ENCODE results near the gene FAM151B.

FAM151B gene

DNA sequence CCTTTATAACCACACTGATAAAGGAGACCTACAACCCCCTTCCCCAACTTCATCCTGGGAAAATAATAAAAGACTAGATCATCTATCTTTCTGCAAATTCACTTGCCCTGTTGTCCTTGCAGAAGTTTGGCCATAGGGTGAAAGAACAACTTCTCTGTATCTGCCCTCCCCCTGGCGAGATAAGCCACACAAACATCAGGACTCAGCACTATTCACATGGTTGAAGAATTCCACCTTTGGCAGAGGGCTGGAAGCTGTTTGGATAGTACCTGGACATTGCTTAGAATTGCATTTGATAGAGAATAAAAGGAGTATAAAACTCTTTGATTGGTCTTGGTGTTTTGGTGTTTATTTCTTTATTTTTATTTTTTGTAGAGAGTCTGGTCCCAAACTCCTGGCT, 16.9 kb downstream of the FAM151B start:
- DNase-seq (ENCODE audit: extremely low read depth, insufficient read length) = no peak
- no peak overlapping the region for H3K4me3 ChIP-seq (replicated peaks; ENCODE audit: low read depth, low read length)
- H3K27me3 ChIP-seq (replicated peaks; ENCODE audit: control insufficient read depth, insufficient read depth, low read length) = no peaks in the 10 kb centered on the region
- H3K36me3 ChIP-seq (ENCODE audit: control insufficient read depth, insufficient read depth, low read length) = no peaks in the 10 kb centered on the region
- TF ChIP-seq CTCF (IDR thresholded peaks at IDR 0.05; ENCODE audit: insufficient read depth, low read length, poor library complexity, severe bottlenecking) = no peak

DNA sequence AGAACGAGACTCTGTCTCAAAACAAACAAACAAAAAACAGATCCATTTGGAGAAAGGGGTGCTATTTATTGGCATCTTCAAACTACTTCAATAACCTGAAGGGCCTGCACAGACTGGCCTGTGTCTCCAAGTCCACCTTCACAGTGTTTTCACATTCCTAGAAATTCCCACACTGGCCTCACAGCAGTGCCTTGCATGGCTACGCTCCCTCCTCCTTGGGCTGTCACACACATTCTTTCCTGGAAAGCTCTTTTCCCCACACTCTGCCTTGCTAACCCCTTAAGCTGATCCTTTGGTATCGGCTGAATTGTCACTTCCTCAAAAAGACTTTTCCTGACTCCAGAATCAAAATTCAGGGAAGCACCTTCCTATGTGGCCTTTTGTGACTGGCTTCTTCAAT, 19.8 kb downstream of the FAM151B start:
- DNase-seq (ENCODE audit: extremely low read depth, insufficient read length) = no peak
- Histone ChIP-seq H3K4me3 (replicated peaks; ENCODE audit: low read depth, low read length) (no peak overlapping the region), H3K27me3 (replicated peaks; ENCODE audit: control insufficient read depth, insufficient read depth, low read length) (no peaks in the 10 kb centered on the region), H3K36me3 (ENCODE audit: control insufficient read depth, insufficient read depth, low read length) (no peaks in the 10 kb centered on the region)
- TF ChIP-seq CTCF (IDR thresholded peaks at IDR 0.05; ENCODE audit: insufficient read depth, low read length, poor library complexity, severe bottlenecking) = no peak

DNA sequence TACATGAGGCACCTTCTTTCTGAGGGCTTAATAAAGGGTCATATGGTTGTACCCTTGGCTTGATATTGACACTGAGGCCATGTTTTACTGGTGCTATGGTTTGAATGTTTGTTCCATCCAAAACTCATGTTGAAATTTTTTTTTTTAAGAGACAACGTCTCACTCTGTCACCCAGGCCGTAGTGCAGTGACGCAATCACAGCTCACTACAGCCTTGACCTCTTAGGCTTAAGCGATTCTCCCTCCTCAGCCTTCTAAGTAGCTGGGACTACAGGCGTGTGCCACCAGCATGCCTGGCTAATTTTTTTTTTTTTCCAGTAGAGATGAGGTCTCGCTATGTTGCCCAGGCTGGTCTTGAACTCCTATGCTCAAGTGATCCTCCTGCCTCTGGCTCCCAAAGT, 20.9 kb downstream of the FAM151B start:
- no peaks in the 10 kb centered on the region for H3K36me3 ChIP-seq (ENCODE audit: control insufficient read depth, insufficient read depth, low read length)
- TF ChIP-seq CTCF (IDR thresholded peaks at IDR 0.05; ENCODE audit: insufficient read depth, low read length, poor library complexity, severe bottlenecking) = no peak
- DNase-seq (ENCODE audit: extremely low read depth, insufficient read length) = no peak
- H3K27me3 ChIP-seq (replicated peaks; ENCODE audit: control insufficient read depth, insufficient read depth, low read length) = no peaks in the 10 kb centered on the region
- no peak overlapping the region for H3K4me3 ChIP-seq (replicated peaks; ENCODE audit: low read depth, low read length)

DNA sequence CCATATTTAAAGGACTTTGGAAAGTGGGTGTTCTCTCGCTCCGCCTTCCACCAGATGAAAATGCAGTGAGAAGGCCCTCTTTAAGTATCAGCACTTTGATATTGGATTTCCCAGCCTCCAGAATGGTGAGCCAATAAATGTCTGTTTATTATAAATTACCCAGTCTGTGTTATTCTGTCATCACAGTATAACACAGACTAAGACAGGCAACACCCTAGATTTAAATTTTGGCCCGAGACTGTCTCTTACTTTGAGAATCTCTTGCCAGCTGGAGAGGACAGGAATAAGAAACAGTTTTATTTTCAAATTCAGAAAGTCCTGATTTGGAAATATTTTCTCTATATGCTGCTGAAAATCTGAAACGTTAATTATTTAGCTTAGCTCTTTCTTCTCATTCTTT, 21.5 kb downstream of the FAM151B start:
- Histone ChIP-seq H3K27me3 (replicated peaks; ENCODE audit: control insufficient read depth, insufficient read depth, low read length) (no peaks in the 10 kb centered on the region), H3K4me3 (replicated peaks; ENCODE audit: low read depth, low read length) (no peak overlapping the region), H3K36me3 (ENCODE audit: control insufficient read depth, insufficient read depth, low read length) (no peaks in the 10 kb centered on the region)
- DNase-seq (ENCODE audit: extremely low read depth, insufficient read length) = no peak
- TF ChIP-seq CTCF (IDR thresholded peaks at IDR 0.05; ENCODE audit: insufficient read depth, low read length, poor library complexity, severe bottlenecking) = no peak

GRCh38 chr5:80516826-80517225, 28.9 kb downstream of the FAM151B start:
- Histone ChIP-seq H3K36me3 (ENCODE audit: control insufficient read depth, insufficient read depth, low read length) (no peaks in the 10 kb centered on the region), H3K4me3 (replicated peaks; ENCODE audit: low read depth, low read length) (no peak overlapping the region), H3K27me3 (replicated peaks; ENCODE audit: control insufficient read depth, insufficient read depth, low read length) (no peaks in the 10 kb centered on the region)
- TF ChIP-seq CTCF (IDR thresholded peaks at IDR 0.05; ENCODE audit: insufficient read depth, low read length, poor library complexity, severe bottlenecking) = no peak
- DNase-seq (ENCODE audit: extremely low read depth, insufficient read length) = peak; percentile 9

GRCh38 chr5:80540691-80541090, 52.8 kb downstream of the FAM151B start:
- DNase-seq (ENCODE audit: extremely low read depth, insufficient read length) = no peak
- Histone ChIP-seq H3K4me3 (replicated peaks; ENCODE audit: low read depth, low read length) (no peak overlapping the region), H3K27me3 (replicated peaks; ENCODE audit: control insufficient read depth, insufficient read depth, low read length) (no peaks in the 10 kb centered on the region), H3K36me3 (ENCODE audit: control insufficient read depth, insufficient read depth, low read length) (no peaks in the 10 kb centered on the region)
- TF ChIP-seq CTCF (IDR thresholded peaks at IDR 0.05; ENCODE audit: insufficient read depth, low read length, poor library complexity, severe bottlenecking) = no peak

Data from GM06990 (cell line).